ENCODE results near the gene PDCD6IP.

The PDCD6IP gene

DNA sequence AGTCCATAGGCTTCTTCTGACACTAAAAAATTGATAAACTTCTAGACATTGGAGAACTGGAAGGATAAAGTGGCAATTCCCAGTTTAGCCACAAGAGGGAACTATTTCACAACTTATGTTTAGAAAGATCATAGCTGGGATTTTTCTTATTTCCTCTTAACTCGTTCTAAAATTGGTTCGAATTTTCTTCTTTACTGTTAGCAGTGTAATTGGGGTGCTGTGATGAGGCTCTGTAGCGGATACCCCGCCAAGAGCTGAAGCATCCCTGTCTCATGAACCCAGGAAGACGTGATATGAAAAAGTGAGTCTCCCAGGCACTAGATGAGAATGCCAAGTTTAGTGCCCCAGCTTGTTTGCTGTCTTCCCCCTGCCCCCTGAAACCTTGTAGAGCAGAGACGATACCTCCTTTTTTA lies 85.1 kb downstream of the PDCD6IP start:
- Histone ChIP-seq H3K36me3 (ENCODE audit: insufficient read depth, low read length) (no peaks in the 10 kb centered on the region), H3K9ac (ENCODE audit: low read depth, low read length) (peak overlapping the region; percentile 40; the same call in 1 of the 2 replicates), H3K9me3 (ENCODE audit: control insufficient read depth, insufficient read depth, low read length) (no peaks in the 10 kb centered on the region), H3K4me1 (ENCODE audit: insufficient read depth, low read length) (peaks cover 10% of the 10 kb centered on the region; the same call in 1 of the 2 replicates)

GRCh38 chr3:33883951-33884561 lies 85.6 kb downstream of the PDCD6IP start:
- Histone ChIP-seq H3K4me1 (ENCODE audit: insufficient read depth, low read length) (peaks cover 10% of the 10 kb centered on the region; the same call in 1 of the 2 replicates), H3K9me3 (ENCODE audit: control insufficient read depth, insufficient read depth, low read length) (no peaks in the 10 kb centered on the region), H3K36me3 (ENCODE audit: insufficient read depth, low read length) (no peaks in the 10 kb centered on the region), H3K9ac (ENCODE audit: low read depth, low read length) (peak overlapping the region; percentile 40; the same call in 1 of the 2 replicates)

DNA sequence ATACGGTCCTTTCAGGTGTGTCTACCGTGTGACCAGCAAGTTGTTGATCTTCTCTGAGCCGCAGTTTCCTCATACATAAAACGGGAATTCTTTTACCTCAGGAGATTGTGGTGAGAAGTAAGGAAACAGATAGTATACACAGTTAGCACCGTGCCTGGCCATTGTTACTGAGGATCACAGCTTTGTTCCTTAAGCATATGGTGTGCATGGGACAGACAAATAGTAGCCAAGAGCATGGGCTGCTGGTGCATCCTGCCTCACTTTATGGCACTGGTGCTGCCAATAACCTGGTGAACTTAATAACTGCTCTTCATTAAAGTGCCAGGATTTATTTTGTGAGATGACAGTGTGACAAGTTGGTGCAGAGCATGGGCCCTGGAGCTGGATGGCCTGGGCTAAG lies 86.3 kb downstream of the PDCD6IP start:
- Histone ChIP-seq H3K36me3 (ENCODE audit: insufficient read depth, low read length) (no peaks in the 10 kb centered on the region), H3K9me3 (ENCODE audit: control insufficient read depth, insufficient read depth, low read length) (no peaks in the 10 kb centered on the region), H3K9ac (ENCODE audit: low read depth, low read length) (no peak overlapping the region), H3K4me1 (ENCODE audit: insufficient read depth, low read length) (peaks cover 4% of the 10 kb centered on the region; the same call in 1 of the 2 replicates)

GRCh38 chr3:33885496-33885895 lies 87.1 kb downstream of the PDCD6IP start:
- no peaks in the 10 kb centered on the region for H3K4me1 ChIP-seq (ENCODE audit: insufficient read depth, low read length)
- no peak overlapping the region for H3K9ac ChIP-seq (ENCODE audit: low read depth, low read length)
- H3K36me3 ChIP-seq (ENCODE audit: insufficient read depth, low read length), result no peaks in the 10 kb centered on the region
- H3K9me3 ChIP-seq (ENCODE audit: control insufficient read depth, insufficient read depth, low read length), result no peaks in the 10 kb centered on the region

DNA sequence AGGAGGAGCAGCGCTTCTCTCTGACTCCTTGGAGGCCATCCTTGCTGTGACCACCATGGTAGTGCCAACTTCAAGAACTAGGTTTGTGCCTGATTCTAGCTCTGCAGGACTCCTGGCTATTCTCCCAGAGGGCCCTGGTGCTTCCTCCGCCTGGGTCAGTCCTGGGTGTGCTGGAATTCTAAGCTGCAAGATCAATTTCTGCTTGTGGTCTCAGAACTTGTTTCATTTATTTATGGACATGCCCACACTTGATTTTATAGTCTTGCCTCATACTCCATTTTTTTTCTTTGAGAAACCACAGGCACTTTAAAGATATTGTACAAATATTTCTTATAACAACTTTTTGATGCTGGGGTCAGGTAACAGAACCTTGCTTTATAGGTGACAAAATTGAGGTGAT lies 87.6 kb downstream of the PDCD6IP start:
- Histone ChIP-seq H3K9ac (ENCODE audit: low read depth, low read length) (no peak overlapping the region), H3K4me1 (ENCODE audit: insufficient read depth, low read length) (no peaks in the 10 kb centered on the region), H3K9me3 (ENCODE audit: control insufficient read depth, insufficient read depth, low read length) (no peaks in the 10 kb centered on the region), H3K36me3 (ENCODE audit: insufficient read depth, low read length) (no peaks in the 10 kb centered on the region)

DNA sequence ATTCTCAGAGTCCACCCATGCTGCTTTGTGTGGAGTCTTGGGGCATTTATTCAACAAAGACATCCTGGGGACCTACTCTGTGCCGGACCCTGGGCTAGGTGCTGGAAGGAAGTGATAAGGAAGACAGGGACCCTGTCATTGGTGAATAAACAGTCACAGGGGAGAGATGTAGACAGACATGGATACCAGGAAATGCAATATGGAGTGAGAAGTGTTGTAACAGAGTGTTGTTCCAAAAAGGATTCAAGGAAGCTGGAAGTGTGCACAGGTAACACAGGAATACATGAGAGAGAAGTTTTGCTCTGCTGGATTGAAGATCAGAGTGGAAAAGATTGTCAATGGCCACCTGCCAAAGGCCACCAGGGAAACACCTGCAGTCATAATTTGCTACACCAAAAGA lies 89.0 kb downstream of the PDCD6IP start:
- Histone ChIP-seq H3K9ac (ENCODE audit: low read depth, low read length) (no peak overlapping the region), H3K4me1 (ENCODE audit: insufficient read depth, low read length) (no peaks in the 10 kb centered on the region), H3K9me3 (ENCODE audit: control insufficient read depth, insufficient read depth, low read length) (no peaks in the 10 kb centered on the region), H3K36me3 (ENCODE audit: insufficient read depth, low read length) (no peaks in the 10 kb centered on the region)

GRCh38 chr3:33889394-33890039 lies 91.1 kb downstream of the PDCD6IP start:
- Histone ChIP-seq H3K4me1 (ENCODE audit: insufficient read depth, low read length) (no peaks in the 10 kb centered on the region), H3K36me3 (ENCODE audit: insufficient read depth, low read length) (no peaks in the 10 kb centered on the region), H3K9ac (ENCODE audit: low read depth, low read length) (no peak overlapping the region), H3K9me3 (ENCODE audit: control insufficient read depth, insufficient read depth, low read length) (no peaks in the 10 kb centered on the region)

DNA sequence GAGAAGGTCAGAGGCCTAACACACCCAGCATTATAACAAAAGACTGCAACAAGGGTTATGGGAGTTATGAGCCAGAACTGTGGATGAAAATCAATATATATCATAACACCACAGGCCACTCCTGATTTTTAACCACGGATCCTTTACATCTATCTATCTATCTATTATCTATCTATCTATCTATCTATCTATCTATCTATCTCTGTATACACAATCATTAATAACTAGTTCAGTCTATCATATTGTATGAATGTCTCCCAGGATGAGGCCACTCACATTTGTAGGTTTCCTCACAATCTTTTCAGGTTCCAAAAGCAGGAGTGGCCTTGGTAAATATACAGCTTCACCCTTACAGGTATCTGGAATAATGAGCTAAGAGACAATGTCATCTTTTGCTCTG lies 94.2 kb downstream of the PDCD6IP start:
- H3K9me3 ChIP-seq (ENCODE audit: control insufficient read depth, insufficient read depth, low read length), result no peaks in the 10 kb centered on the region
- H3K36me3 ChIP-seq (ENCODE audit: insufficient read depth, low read length), result no peaks in the 10 kb centered on the region
- no peaks in the 10 kb centered on the region for H3K4me1 ChIP-seq (ENCODE audit: insufficient read depth, low read length)
- no peak overlapping the region for H3K9ac ChIP-seq (ENCODE audit: low read depth, low read length)

DNA sequence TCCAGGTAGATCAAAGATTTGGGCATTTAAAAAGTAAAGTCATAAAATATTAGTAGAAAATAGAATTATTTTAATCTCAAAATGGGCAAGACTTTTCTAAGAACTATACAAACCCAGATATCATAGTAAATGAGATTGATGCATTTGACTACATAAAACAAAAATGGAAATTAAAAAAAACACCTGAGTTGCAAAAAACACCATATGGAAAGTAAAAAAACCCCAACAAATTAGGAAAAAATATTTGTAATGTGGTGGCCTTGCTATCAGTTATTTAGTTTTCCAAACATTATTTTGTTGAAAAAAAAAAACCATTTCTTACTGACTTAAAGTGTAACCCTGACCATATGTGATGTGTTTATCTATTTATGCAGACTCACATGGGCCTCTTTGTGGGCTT lies 97.2 kb downstream of the PDCD6IP start:
- H3K36me3 ChIP-seq (ENCODE audit: insufficient read depth, low read length), result no peaks in the 10 kb centered on the region
- no peaks in the 10 kb centered on the region for H3K9me3 ChIP-seq (ENCODE audit: control insufficient read depth, insufficient read depth, low read length)
- no peak overlapping the region for H3K9ac ChIP-seq (ENCODE audit: low read depth, low read length)
- no peaks in the 10 kb centered on the region for H3K4me1 ChIP-seq (ENCODE audit: insufficient read depth, low read length)

DNA sequence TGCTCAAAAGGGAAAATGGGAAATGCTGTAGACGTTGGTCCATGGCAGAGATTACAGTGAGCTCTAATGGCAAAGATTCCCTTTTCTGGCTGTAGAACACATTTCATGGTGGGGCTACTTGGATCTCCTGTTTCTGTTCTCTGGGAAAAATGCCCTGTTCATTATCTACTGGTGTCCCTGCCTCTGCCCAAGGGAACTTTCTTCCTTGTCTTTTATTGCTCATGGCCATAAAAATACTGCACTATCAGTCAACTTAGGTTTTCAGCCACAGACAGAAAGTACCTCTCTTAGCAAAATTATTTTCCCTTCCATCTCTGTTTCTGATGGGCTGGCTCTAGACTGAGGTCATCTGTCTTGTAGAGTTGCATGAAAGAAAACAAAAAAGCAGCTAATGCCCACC lies 98.9 kb downstream of the PDCD6IP start:
- no peak overlapping the region for H3K9ac ChIP-seq (ENCODE audit: low read depth, low read length)
- H3K36me3 ChIP-seq (ENCODE audit: insufficient read depth, low read length), result no peaks in the 10 kb centered on the region
- H3K4me1 ChIP-seq (ENCODE audit: insufficient read depth, low read length), result no peaks in the 10 kb centered on the region
- no peaks in the 10 kb centered on the region for H3K9me3 ChIP-seq (ENCODE audit: control insufficient read depth, insufficient read depth, low read length)

DNA sequence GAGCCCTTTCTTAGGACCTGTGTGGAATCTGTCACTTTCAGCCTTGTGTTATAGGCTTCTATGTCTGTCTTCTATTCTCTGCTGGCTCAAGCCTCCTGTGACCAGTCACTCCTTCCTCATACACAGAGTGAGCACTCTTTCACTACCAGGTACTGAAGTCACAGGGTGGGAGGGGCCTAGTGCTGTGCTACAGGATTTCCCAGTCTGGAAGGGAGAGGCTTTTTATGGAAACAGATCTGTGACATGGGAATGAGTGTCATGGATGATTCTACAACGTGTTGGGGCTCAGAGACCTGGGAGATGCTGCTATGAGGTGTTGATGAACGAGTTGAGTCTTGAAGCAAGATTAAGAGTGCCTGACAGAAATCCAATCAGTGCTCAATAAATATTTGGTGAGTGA lies 100.5 kb downstream of the PDCD6IP start:
- H3K9me3 ChIP-seq (ENCODE audit: control insufficient read depth, insufficient read depth, low read length), result no peaks in the 10 kb centered on the region
- no peaks in the 10 kb centered on the region for H3K36me3 ChIP-seq (ENCODE audit: insufficient read depth, low read length)
- no peaks in the 10 kb centered on the region for H3K4me1 ChIP-seq (ENCODE audit: insufficient read depth, low read length)
- no peak overlapping the region for H3K9ac ChIP-seq (ENCODE audit: low read depth, low read length)

GRCh38 chr3:33900440-33900808 lies 102.0 kb downstream of the PDCD6IP start:
- no peaks in the 10 kb centered on the region for H3K36me3 ChIP-seq (ENCODE audit: insufficient read depth, low read length)
- H3K9ac ChIP-seq (ENCODE audit: low read depth, low read length), result no peak overlapping the region
- H3K9me3 ChIP-seq (ENCODE audit: control insufficient read depth, insufficient read depth, low read length), result no peaks in the 10 kb centered on the region
- H3K4me1 ChIP-seq (ENCODE audit: insufficient read depth, low read length), result no peaks in the 10 kb centered on the region

DNA sequence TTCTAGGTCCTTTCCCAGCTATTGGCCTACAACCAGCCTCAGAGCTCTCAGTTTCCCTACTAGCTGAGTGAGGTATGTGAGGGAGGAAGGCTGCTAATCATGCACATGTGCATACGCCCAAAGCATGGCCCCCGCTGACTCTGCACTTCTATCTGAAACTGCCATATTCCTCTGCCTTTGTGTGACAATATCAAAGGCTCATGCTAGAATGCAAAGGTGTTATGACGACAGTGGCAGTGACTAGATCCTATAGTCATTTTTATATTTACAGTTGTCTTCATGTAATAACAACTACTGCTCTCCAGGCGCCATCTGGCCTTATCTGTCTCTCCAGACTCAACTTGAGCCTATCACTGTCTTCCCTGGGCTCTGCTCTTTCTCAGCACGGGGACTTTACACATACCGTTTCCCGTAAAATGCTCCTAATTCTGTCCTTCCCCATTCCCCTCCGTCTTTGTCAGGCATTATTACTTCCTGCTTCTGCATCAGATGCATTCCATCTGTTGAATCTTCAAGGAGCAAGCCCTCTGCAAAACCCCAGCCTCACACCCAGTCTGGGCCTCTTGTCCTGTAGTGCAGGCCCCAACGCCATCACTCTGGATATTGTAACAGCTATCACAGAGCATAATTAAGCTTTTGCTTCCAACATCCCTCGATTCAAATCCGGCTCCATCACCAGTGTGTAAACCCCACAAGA lies 102.5 kb downstream of the PDCD6IP start:
- Histone ChIP-seq H3K4me1 (ENCODE audit: insufficient read depth, low read length) (no peaks in the 10 kb centered on the region), H3K9me3 (ENCODE audit: control insufficient read depth, insufficient read depth, low read length) (no peaks in the 10 kb centered on the region), H3K9ac (ENCODE audit: low read depth, low read length) (no peak overlapping the region), H3K36me3 (ENCODE audit: insufficient read depth, low read length) (no peaks in the 10 kb centered on the region)

GRCh38 chr3:33901862-33902563 lies 103.6 kb downstream of the PDCD6IP start:
- Histone ChIP-seq H3K36me3 (ENCODE audit: insufficient read depth, low read length) (no peaks in the 10 kb centered on the region), H3K4me1 (ENCODE audit: insufficient read depth, low read length) (no peaks in the 10 kb centered on the region), H3K9ac (ENCODE audit: low read depth, low read length) (no peak overlapping the region), H3K9me3 (ENCODE audit: control insufficient read depth, insufficient read depth, low read length) (no peaks in the 10 kb centered on the region)

Data from ES-I3 (cell line).